ENCODE measurements around the gene KRT6B. TPM values are rescaled to one million over a fixed set of nuclear protein-coding genes. Genes with fewer than 3 reads are reported as not detected.

The KRT6B gene
- total and polyA plus RNA-seq, 2 of the 8 experiments (the other 6 are each of a cell fraction or from before 2014, with no cell fraction given) = not detected

DNA sequence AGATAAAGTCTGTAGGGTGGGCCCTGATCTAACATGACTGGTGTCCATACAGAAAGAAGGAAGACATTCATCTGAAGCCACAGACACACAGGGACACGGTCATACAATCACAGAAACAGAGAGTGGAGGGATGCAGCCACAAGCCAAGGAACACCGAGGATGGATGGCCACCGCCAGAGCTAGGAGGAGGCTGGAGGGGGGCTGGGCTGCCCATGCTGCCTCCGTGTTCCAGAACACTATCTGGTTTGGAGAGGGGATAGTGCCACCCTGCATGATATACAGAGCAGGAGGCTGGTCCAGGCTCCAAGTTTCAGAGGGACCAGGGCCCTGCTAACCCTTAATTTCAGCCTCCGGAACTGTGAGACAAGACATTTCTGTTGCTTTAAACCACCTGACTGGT is 26.5 kb downstream of the KRT6B start:
- Histone ChIP-seq H3K36me3 (ENCODE audit: control insufficient read depth in 2 of 4, insufficient read depth in 4 of 4, low read length in 3 of 4) (no peaks in the 10 kb centered on the region), H3K79me2 (ENCODE audit: control insufficient read depth in 1 of 2, insufficient read depth in 2 of 2, low read length in 2 of 2) (no peaks in the 10 kb centered on the region), H3K18ac (ENCODE audit: extremely low read depth, low read length) (no peak overlapping the region), H3K79me1 (ENCODE audit: low read depth, low read length) (no peaks in the 10 kb centered on the region), H2BK15ac (ENCODE audit: low read length) (no peak overlapping the region), H3K56ac (replicated peaks; ENCODE audit: insufficient read length, low read depth, low read length) (no peak overlapping the region), H4K91ac (replicated peaks; ENCODE audit: insufficient read length, low read length) (no peak overlapping the region), H2AK5ac (ENCODE audit: low read depth, low read length) (no peak overlapping the region), H3K4me2 (ENCODE audit: insufficient read depth in 1 of 2, low read depth in 2 of 2, low read length in 2 of 2) (no peak overlapping the region), H3K27me3 (replicated peaks in 1 of 4; ENCODE audit: control insufficient read depth in 3 of 4, extremely low read depth in 1 of 4, insufficient read depth in 3 of 4, low read length in 3 of 4) (no peaks in the 10 kb centered on the region), H2BK5ac (ENCODE audit: low read depth, low read length) (no peak overlapping the region), H4K8ac (ENCODE audit: extremely low read depth, insufficient read depth, low read length) (no peak overlapping the region), H2AFZ (ENCODE audit: low read length) (no peak overlapping the region), H2BK12ac (ENCODE audit: low read depth, low read length) (no peak overlapping the region), H3K9ac (replicated peaks in 1 of 4; ENCODE audit: extremely low read depth in 1 of 4, low read depth in 3 of 4, low read length in 3 of 4) (no peak overlapping the region), H2BK20ac (ENCODE audit: low read length) (no peak overlapping the region), H4K20me1 (replicated peaks in 1 of 2; ENCODE audit: control insufficient read depth in 1 of 2, insufficient read depth in 2 of 2, low read length in 2 of 2) (no peaks in the 10 kb centered on the region), H4K5ac (ENCODE audit: insufficient read length, low read depth, low read length) (no peak overlapping the region), H3K14ac (ENCODE audit: insufficient read length) (no peak overlapping the region), H3K27ac (ENCODE audit: low read depth, low read length) (no peak overlapping the region), H3K4me1 (replicated peaks in 1 of 4; ENCODE audit: control insufficient read depth in 3 of 4, insufficient read depth in 4 of 4, low read length in 3 of 4) (no peaks in the 10 kb centered on the region; a peak in 2 of 7 replicates), H3K9me3 (ENCODE audit: insufficient read depth in 2 of 2, low read depth in 1 of 2, low read length in 1 of 2) (no peaks in the 10 kb centered on the region), H2BK120ac (replicated peaks; ENCODE audit: low read depth, low read length) (no peak overlapping the region), H3K23ac (ENCODE audit: insufficient read length) (no peak overlapping the region), H3K4me3 (ENCODE audit: extremely low read depth in 1 of 4, insufficient read depth in 2 of 4, low read depth in 3 of 4, low read length in 4 of 4) (no peak overlapping the region), H3K4ac (replicated peaks; ENCODE audit: insufficient read length, low read depth, low read length) (no peak overlapping the region), H3K23me2 (ENCODE audit: low read depth, low read length) (no peaks in the 10 kb centered on the region; the same call in 1 of the 2 replicates)
- TF ChIP-seq BRCA1 (IDR thresholded peaks at IDR 0.05; ENCODE audit: low read depth, low read length) (no peak), SP4 (IDR thresholded peaks at IDR 0.05; ENCODE audit: low read length) (no peak)
- FAIRE-seq (no peak), DNase-seq (ENCODE audit: low read depth in 1 of 2, low spot score in 2 of 2) (no peak)
- ChIA-PET POLR2A (ENCODE audit: partially characterized antibody) (no interaction called here), CTCF (ENCODE audit: partially characterized antibody) (interaction anchor here (1.0 to 5.1 kb wide), 8 partner anchors 11 to 282 kb away, joined by 3 to 29 read pairs (median 4); no protein-coding TSS in a partner anchor)
- 94% methylated on average over 4 of the region's 5 CpGs; no CpG with 5 or more reads in 1 of the 2 experiments for WGBS, 2 experiments (ENCODE audit: extremely low coverage in 1 of 2, insufficient coverage in 1 of 2, insufficient read length in 1 of 2, insufficient replicate concordance in 2 of 2, low coverage in 1 of 2, low lambda C conversion rate in 2 of 2, missing lambda C conversion rate in 1 of 2)
